Measurements from ENCODE around the gene HOXA4.

- no peak for TF ChIP-seq SPI1 (IDR thresholded peaks at IDR 0.05; ENCODE audit: low read depth, low read length)
- no peak for TF ChIP-seq POLR2AphosphoS5 (IDR thresholded peaks at IDR 0.05; ENCODE audit: low read depth, low read length)
Measured at GRCh38 chr7:27114881-27115220, 15.7 kb downstream of the HOXA4 start.
